Mucosa of stomach (tissue), 1 donor: ENCODE measurements around the gene AP2A2.

ENCODE experiments used
- H3K27me3 ChIP-seq: one replicate; pipeline ENCODE4 v1.7.0; 2013; ENCODE audit warnings: mild to moderate bottlenecking, low read length; ENCODE audit not compliant: control insufficient read depth, insufficient read depth
- H3K36me3 ChIP-seq: one replicate; pipeline ENCODE4 v1.7.0; 2013; ENCODE audit warnings: low read length; ENCODE audit not compliant: control insufficient read depth, insufficient read depth
- H3K4me1 ChIP-seq: one replicate; pipeline ENCODE4 v1.7.0; 2013; ENCODE audit warnings: mild to moderate bottlenecking, low read length; ENCODE audit not compliant: control insufficient read depth, insufficient read depth
- H3K4me3 ChIP-seq: one replicate; pipeline ENCODE4 v1.7.0; 2013; ENCODE audit warnings: low read length
- H3K9ac ChIP-seq: one replicate; pipeline ENCODE4 v1.7.0; 2013; ENCODE audit warnings: mild to moderate bottlenecking, low read length, moderate library complexity
- H3K9me3 ChIP-seq: one replicate; pipeline ENCODE4 v1.7.0; 2013; ENCODE audit warnings: mild to moderate bottlenecking, low read length, moderate library complexity; ENCODE audit not compliant: control insufficient read depth
- donor health status: Pancreatic carcinoma.

The AP2A2 gene

GRCh38 chr11:986952-987305, 61.3 kb downstream of the AP2A2 start:
- Histone ChIP-seq H3K36me3 (peaks cover 21% of the 10 kb centered on the region), H3K27me3 (no peaks in the 10 kb centered on the region), H3K4me3 (no peak overlapping the region), H3K4me1 (peaks cover 10% of the 10 kb centered on the region), H3K9ac (no peak overlapping the region), H3K9me3 (no peaks in the 10 kb centered on the region)

- Histone ChIP-seq H3K27me3 (no peaks in the 10 kb centered on the region), H3K9ac (no peak overlapping the region), H3K36me3 (peaks cover 23% of the 10 kb centered on the region), H3K4me1 (peaks cover 10% of the 10 kb centered on the region), H3K9me3 (no peaks in the 10 kb centered on the region), H3K4me3 (no peak overlapping the region)
Observed at GRCh38 chr11:987671-988070, 62.0 kb downstream of the AP2A2 start.

- no peaks in the 10 kb centered on the region for H3K9me3 ChIP-seq
- peaks cover 10% of the 10 kb centered on the region for H3K4me1 ChIP-seq
- no peak overlapping the region for H3K9ac ChIP-seq
- H3K4me3 ChIP-seq: no peak overlapping the region
- H3K36me3 ChIP-seq: peaks cover 29% of the 10 kb centered on the region
- H3K27me3 ChIP-seq: no peaks in the 10 kb centered on the region
Observed at GRCh38 chr11:990101-990500, 64.4 kb downstream of the AP2A2 start.

GRCh38 chr11:991034-991433, 65.4 kb downstream of the AP2A2 start:
- H3K27me3 ChIP-seq: no peaks in the 10 kb centered on the region
- peaks cover 10% of the 10 kb centered on the region for H3K4me1 ChIP-seq
- H3K36me3 ChIP-seq: peaks cover 26% of the 10 kb centered on the region
- H3K9ac ChIP-seq: no peak overlapping the region
- no peak overlapping the region for H3K4me3 ChIP-seq
- H3K9me3 ChIP-seq: no peaks in the 10 kb centered on the region

- Histone ChIP-seq H3K4me3 (no peak overlapping the region), H3K4me1 (peaks cover 2% of the 10 kb centered on the region), H3K9ac (no peak overlapping the region), H3K27me3 (no peaks in the 10 kb centered on the region), H3K9me3 (no peaks in the 10 kb centered on the region), H3K36me3 (peaks cover 18% of the 10 kb centered on the region)
Observed at GRCh38 chr11:991711-992307, 66.1 kb downstream of the AP2A2 start.

- H3K9ac ChIP-seq: no peak overlapping the region
- no peaks in the 10 kb centered on the region for H3K9me3 ChIP-seq
- no peaks in the 10 kb centered on the region for H3K27me3 ChIP-seq
- no peaks in the 10 kb centered on the region for H3K4me1 ChIP-seq
- peaks cover 15% of the 10 kb centered on the region for H3K36me3 ChIP-seq
- no peak overlapping the region for H3K4me3 ChIP-seq
Observed at GRCh38 chr11:992577-992976, 66.9 kb downstream of the AP2A2 start.

GRCh38 chr11:993632-994167, 68.0 kb downstream of the AP2A2 start:
- H3K4me1 ChIP-seq: no peaks in the 10 kb centered on the region
- H3K9ac ChIP-seq: no peak overlapping the region
- H3K9me3 ChIP-seq: no peaks in the 10 kb centered on the region
- peaks cover 15% of the 10 kb centered on the region for H3K36me3 ChIP-seq
- H3K4me3 ChIP-seq: no peak overlapping the region
- no peaks in the 10 kb centered on the region for H3K27me3 ChIP-seq

GRCh38 chr11:995044-995751, 69.5 kb downstream of the AP2A2 start:
- H3K27me3 ChIP-seq: no peaks in the 10 kb centered on the region
- H3K9me3 ChIP-seq: no peaks in the 10 kb centered on the region
- no peak overlapping the region for H3K9ac ChIP-seq
- no peak overlapping the region for H3K4me3 ChIP-seq
- no peaks in the 10 kb centered on the region for H3K4me1 ChIP-seq
- H3K36me3 ChIP-seq: peaks cover 10% of the 10 kb centered on the region

GRCh38 chr11:995752-996420, 70.2 kb downstream of the AP2A2 start:
- H3K4me1 ChIP-seq: no peaks in the 10 kb centered on the region
- H3K27me3 ChIP-seq: no peaks in the 10 kb centered on the region
- H3K9me3 ChIP-seq: no peaks in the 10 kb centered on the region
- peaks cover 8% of the 10 kb centered on the region for H3K36me3 ChIP-seq
- H3K4me3 ChIP-seq: no peak overlapping the region
- H3K9ac ChIP-seq: no peak overlapping the region

- H3K36me3 ChIP-seq: peaks cover 8% of the 10 kb centered on the region
- H3K27me3 ChIP-seq: no peaks in the 10 kb centered on the region
- H3K9ac ChIP-seq: no peak overlapping the region
- no peaks in the 10 kb centered on the region for H3K9me3 ChIP-seq
- H3K4me1 ChIP-seq: no peaks in the 10 kb centered on the region
- H3K4me3 ChIP-seq: no peak overlapping the region
Observed at GRCh38 chr11:996681-997080, 71.0 kb downstream of the AP2A2 start.

GRCh38 chr11:997907-998306, 72.2 kb downstream of the AP2A2 start:
- H3K27me3 ChIP-seq: no peaks in the 10 kb centered on the region
- H3K9me3 ChIP-seq: no peaks in the 10 kb centered on the region
- H3K9ac ChIP-seq: no peak overlapping the region
- peaks cover 4% of the 10 kb centered on the region for H3K36me3 ChIP-seq
- no peak overlapping the region for H3K4me3 ChIP-seq
- no peaks in the 10 kb centered on the region for H3K4me1 ChIP-seq

GRCh38 chr11:999009-999408, 73.3 kb downstream of the AP2A2 start:
- H3K36me3 ChIP-seq: no peaks in the 10 kb centered on the region
- H3K9me3 ChIP-seq: no peaks in the 10 kb centered on the region
- H3K27me3 ChIP-seq: no peaks in the 10 kb centered on the region
- H3K9ac ChIP-seq: no peak overlapping the region
- H3K4me3 ChIP-seq: no peak overlapping the region
- no peaks in the 10 kb centered on the region for H3K4me1 ChIP-seq
